Left ventricle myocardium superior (tissue), 1 donor: ENCODE measurements around the gene SPATA19. TPM values are rescaled to one million over a fixed set of nuclear protein-coding genes. Genes with fewer than 3 reads are reported as not detected.

ENCODE experiments used
- ATAC-seq: fragments of 200-7000 bp; cut with Tn5 transposase; one replicate; pipeline ENCODE4 v1.9.1; 2020; ENCODE audit warnings: mild to moderate bottlenecking, moderate library complexity
- DNase-seq: peaks from one replicate; pipeline ENCODE4 v3.0.0-alpha.2; 2020
- intact Hi-C: fragments of 100-400 bp; cut with micrococcal nuclease; formaldehyde crosslinking; loops from one replicate; pipeline ENCODE4 v1.11.0; 2022
- total RNA-seq: library from RNA; stranded (reverse); fragmentation: NEBNext Ultra II Directional; extraction: Animal tissue kit (Norgen Biotek cat#: 25700); gene quantifications from one replicate; pipeline ENCODE4 v1.2.1, GENCODE V29; 2021
- donor health status: DM: no; HTN: yes; CAD: no; lungs with severe emphysema.

SPATA19 gene
- total RNA-seq, 1 donor from 2014 or later: not detected

- ATAC-seq (no peak), DNase-seq (no peak)
- intact Hi-C loops: no loop called here
Measured at GRCh38 chr11:133841279-133842043, 3.9 kb downstream of the SPATA19 start.

DNA sequence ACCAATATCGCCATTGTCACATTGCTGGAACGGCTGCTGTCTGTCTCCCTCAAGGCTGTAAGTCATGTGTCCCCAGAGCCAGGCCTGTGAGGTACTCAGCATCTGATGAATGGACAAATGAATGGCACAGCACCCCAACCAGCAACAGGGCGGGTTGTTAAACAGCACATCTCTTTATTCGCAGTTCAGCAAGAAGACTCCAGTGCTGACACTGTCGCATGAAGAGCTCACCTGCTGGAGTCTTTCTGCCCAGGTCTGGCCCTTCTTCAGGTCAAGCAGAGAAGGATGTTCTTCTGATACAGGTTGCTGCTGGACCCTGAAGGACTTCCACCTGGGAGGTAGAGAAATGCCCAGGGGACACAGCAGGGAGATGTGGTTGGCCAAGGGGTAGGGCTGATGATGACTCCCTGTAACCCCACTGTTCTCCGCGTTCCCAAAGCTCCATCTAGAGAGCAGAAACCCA, 4.8 kb downstream of the SPATA19 start:
- ATAC-seq (no peak), DNase-seq (no peak)
- intact Hi-C loops: no loop called here

GRCh38 chr11:133835593-133836548, 9.4 kb downstream of the SPATA19 start:
- DNase-seq: no peak
- intact Hi-C loops: loop anchor here (10.0 kb wide), 2 partner anchors 681 to 751 kb away; no protein-coding TSS in a partner anchor
- ATAC-seq: no peak

- DNase-seq (no peak), ATAC-seq (peak; percentile 83)
- intact Hi-C loops: loop anchor here (10.0 kb wide), 2 partner anchors 680 to 750 kb away; no protein-coding TSS in a partner anchor
Measured at GRCh38 chr11:133834682-133835592, 10.4 kb downstream of the SPATA19 start.

DNA sequence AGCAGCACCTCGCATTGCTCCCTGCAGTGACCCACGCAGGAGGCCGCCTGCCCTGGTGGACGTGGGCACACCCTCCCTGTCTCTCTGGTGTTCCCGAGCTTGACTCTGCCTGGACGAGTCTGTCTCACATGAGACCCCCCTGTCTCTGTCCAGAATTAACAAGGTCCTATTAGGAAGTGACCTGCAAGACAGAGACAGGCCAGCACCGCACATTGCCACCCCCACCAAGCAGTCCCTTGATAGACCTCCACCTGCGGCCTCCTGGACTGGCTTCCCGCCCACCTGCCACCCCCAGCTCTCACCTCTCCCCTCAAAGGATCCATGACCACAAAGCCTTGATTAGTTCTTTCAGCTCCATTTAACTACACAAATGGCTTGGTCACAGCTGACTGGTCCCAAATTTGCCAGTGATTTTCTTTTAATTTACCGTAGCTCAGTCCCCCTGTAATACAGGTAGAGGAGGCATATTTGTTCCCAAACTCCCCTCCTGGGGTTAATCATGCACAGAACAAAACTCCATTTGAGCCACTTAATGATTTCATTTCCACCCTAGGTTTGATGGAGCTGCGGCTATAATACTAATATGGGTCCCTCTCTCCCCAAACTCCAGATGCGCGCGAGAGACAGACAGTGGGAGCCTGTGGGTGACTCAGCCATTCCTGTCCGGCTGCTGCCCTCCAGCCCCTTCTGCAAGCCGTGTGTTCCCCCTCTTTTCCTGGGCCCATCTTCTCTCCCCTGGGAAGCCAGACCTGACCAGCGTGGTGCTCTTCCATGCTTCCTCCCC, 11.2 kb downstream of the SPATA19 start:
- ATAC-seq (no peak), DNase-seq (no peak)
- intact Hi-C loops: loop anchor here (10.0 kb wide), 2 partner anchors 679 to 749 kb away; no protein-coding TSS in a partner anchor

- DNase-seq (no peak), ATAC-seq (no peak)
- intact Hi-C loops: loop anchor here (10.0 kb wide), 2 partner anchors 678 to 748 kb away; no protein-coding TSS in a partner anchor
Measured at GRCh38 chr11:133832991-133833897, 12.1 kb downstream of the SPATA19 start.

- intact Hi-C loops: loop anchor here (10.0 kb wide), 2 partner anchors 678 to 748 kb away; no protein-coding TSS in a partner anchor
- DNase-seq (no peak), ATAC-seq (no peak)
Measured at GRCh38 chr11:133832096-133832990, 13.0 kb downstream of the SPATA19 start.

DNA sequence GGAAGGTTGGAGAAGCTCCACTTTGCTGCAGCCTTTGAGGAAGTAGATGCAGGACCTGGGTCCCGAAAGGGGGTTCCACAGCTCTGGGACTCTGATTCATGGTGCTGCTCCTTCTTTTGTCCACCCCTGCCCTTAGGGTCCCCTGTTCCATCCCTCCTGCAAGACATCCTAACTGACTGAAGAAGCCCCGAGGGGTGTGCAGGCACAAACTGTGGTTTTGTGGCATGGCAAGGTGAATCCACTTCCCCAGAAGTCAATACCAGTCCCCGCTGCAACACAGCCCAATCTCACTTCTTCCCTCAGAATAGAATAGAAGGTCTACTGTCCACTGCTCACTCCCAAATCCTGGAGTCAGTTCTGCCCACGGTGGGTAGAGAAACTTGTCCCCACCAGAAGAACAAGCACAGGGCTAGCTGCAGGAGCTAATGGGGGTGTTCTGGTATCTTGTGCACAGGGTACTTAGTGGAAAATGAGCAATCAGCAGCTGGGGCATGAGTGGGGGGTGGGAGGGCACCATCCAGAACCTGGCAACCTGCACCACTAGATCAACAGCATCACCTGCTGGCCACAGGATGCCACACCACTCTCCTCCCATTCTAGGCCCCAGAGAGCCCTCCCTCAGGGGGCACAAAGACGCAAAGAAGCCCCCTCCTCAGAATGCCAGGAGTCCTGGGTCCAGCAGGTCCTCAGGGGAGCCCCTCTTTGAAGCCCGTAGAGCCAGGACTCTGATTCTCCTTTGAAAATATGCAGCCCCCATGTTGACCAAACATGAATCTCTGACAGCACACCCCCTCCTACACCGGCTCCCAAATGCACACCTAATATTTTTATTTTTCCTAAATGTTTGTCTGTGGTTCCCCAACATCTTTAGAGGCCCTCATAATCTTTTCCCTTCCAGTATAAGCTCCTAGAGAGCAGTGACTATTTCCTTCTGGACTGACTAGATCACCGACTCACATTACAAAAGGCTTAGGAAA, 14.1 kb downstream of the SPATA19 start:
- no peak for ATAC-seq
- no peak for DNase-seq
- intact Hi-C loops: loop anchor here (10.0 kb wide), 2 partner anchors 676 to 746 kb away; no protein-coding TSS in a partner anchor

DNA sequence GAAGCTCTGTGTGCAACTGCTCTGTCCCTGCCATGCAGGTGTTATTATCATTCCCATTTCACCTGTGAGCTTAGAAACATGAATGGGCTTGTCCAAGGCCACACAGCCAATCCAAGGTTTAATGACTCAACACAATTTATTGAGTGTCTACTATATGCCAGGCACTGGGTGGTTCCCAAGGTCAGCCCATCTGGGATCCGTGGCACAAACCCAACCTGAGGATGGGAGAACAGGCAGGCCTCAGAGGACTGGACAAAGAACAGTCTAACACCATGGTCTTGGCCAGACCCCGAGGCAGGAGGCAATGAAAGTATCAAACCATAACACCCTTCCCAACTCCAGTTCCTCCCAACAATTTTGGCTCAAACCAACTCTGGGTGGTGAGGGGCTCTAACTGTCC, 15.7 kb downstream of the SPATA19 start:
- no peak for ATAC-seq
- no peak for DNase-seq
- intact Hi-C loops: loop anchor here (10.0 kb wide), 1 partner anchor 695 kb away; no protein-coding TSS in a partner anchor

GRCh38 chr11:133828871-133829270, 16.4 kb downstream of the SPATA19 start:
- DNase-seq (no peak), ATAC-seq (no peak)
- intact Hi-C loops: loop anchor here (10.0 kb wide), 1 partner anchor 694 kb away; no protein-coding TSS in a partner anchor

- intact Hi-C loops: loop anchor here (10.0 kb wide), 1 partner anchor 693 kb away; no protein-coding TSS in a partner anchor
- DNase-seq (no peak), ATAC-seq (no peak)
Measured at GRCh38 chr11:133827556-133827955, 17.8 kb downstream of the SPATA19 start.

DNA sequence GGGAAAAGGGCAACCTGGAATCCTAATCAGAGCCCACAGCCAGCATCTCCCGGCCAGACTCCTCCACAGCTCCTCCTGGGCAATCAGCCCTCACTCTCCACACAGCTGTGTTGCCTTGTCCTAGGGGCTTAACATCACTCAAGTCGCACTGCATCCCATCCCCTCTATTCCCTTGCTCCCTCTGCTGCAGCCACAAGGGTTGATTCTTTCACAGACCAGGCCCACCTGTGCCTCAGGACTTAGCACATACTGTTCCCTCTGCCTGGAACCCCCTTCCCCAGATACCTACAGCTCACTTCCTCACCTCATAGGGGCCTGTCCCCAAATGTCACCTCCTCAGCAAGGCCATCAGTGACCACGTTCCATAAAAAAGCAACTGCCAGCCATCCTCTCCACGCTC, 18.4 kb downstream of the SPATA19 start:
- DNase-seq (no peak), ATAC-seq (no peak)
- intact Hi-C loops: loop anchor here (10.0 kb wide), 1 partner anchor 692 kb away; no protein-coding TSS in a partner anchor

- intact Hi-C loops: loop anchor here (10.0 kb wide), 1 partner anchor 691 kb away; no protein-coding TSS in a partner anchor
- DNase-seq (no peak), ATAC-seq (no peak)
Measured at GRCh38 chr11:133825666-133826065, 19.6 kb downstream of the SPATA19 start.

GRCh38 chr11:133825156-133825555, 20.2 kb downstream of the SPATA19 start:
- ATAC-seq: no peak
- intact Hi-C loops: loop anchor here (10.0 kb wide), 1 partner anchor 690 kb away; no protein-coding TSS in a partner anchor
- no peak for DNase-seq
